GM23248 (cell line): ENCODE data around the gene RFK.

Experiments
- EZH2 ChIP-seq: fragments of 200-600 bp; sonication (generic); IDR thresholded peaks from 2 replicates; pipeline ENCODE4 v1.6.1; 2018; ENCODE audit warnings: antibody characterized with exemption, mild to moderate bottlenecking; ENCODE audit not compliant: insufficient read depth, poor library complexity, severe bottlenecking
- EZH2phosphoT487 ChIP-seq: fragments of 200-600 bp; sonication (generic); IDR thresholded peaks from 2 replicates; pipeline ENCODE4 v1.6.1; 2018; ENCODE audit warnings: antibody characterized with exemption, moderate library complexity, mild to moderate bottlenecking, low read depth; ENCODE audit not compliant: insufficient read depth

- TF ChIP-seq EZH2phosphoT487 (no peak), EZH2 (no peak)
Measured at GRCh38 chr9:76374783-76375559, 19.3 kb downstream of the RFK start.
